ENCODE results near the gene DSC2.

- no peak for TF ChIP-seq CTCF (IDR thresholded peaks at IDR 0.05)
- no peak for TF ChIP-seq EP300 (IDR thresholded peaks at IDR 0.05)
- no peak for TF ChIP-seq POLR2AphosphoS5 (IDR thresholded peaks at IDR 0.05)
- TF ChIP-seq POLR2A (IDR thresholded peaks at IDR 0.05), result no peak
Measured at GRCh38 chr18:31148600-31148999, 46.4 kb upstream of the DSC2 start.
